ENCODE measurements around the gene CARM1. TPM values are rescaled to one million over a fixed set of nuclear protein-coding genes. Genes with fewer than 3 reads are reported as not detected.
"Not testable (repeated sequence)": the region's sequence is repeated elsewhere in the genome, so short reads cannot be mapped to it uniquely, and the experiment has no call there.

Gene CARM1
- total RNA-seq, 2 donors from 2014 or later = 22.9 to 24.3 TPM

- H3K36me3 Mint-ChIP-seq (ENCODE audit: low read depth) = no peaks in the 10 kb centered on the region
- no peaks in the 10 kb centered on the region for H3K27me3 Mint-ChIP-seq
- H3K4me3 Mint-ChIP-seq = peak overlapping the region; percentile 92
- H3K9me3 ChIP-seq (ENCODE audit: control insufficient read depth, low read length, poor library complexity, severe bottlenecking) = no peaks in the 10 kb centered on the region
- peak overlapping the region; percentile 82 for H3K27ac Mint-ChIP-seq
- DNase-seq (peak in 1 of 3 donors; percentile 12), ATAC-seq (no peak)
- peaks cover 22% of the 10 kb centered on the region for H3K4me1 Mint-ChIP-seq
Measured at GRCh38 chr19:10871711-10872545, 575 bp downstream of the CARM1 start.

DNA sequence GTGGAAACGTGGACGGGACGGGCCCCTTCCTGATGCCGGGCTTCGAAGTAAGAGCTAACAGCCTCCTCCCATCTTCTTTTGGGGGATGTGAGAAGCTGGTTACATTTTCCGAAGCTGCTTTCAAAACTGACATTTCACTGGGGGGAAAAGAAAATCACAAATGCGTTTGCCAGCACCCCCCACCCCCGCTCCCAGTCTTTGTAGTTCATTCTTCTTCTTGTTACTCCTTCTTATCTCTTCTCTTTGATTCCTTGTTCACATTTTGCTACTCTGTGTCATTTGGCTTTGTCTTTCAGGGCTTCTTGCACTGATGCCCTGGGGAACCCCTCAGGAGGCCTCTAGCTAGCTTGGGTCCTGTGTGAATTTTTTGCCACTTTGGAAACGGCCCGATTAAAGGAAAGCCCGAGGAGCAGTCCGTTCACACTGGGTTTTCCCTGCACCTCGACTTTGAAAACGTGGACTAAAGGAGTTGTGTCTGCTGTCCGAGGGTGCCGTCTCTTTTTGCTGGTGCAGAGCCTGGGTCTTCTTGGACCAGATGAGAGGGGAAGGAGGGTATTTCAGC, 1.3 kb downstream of the CARM1 start:
- H3K27me3 Mint-ChIP-seq = no peaks in the 10 kb centered on the region
- ATAC-seq (no peak), DNase-seq (no peak)
- no peaks in the 10 kb centered on the region for H3K36me3 Mint-ChIP-seq (ENCODE audit: low read depth)
- H3K9me3 ChIP-seq (ENCODE audit: control insufficient read depth, low read length, poor library complexity, severe bottlenecking) = no peaks in the 10 kb centered on the region
- peak overlapping the region; percentile 82 for H3K27ac Mint-ChIP-seq
- peaks cover 23% of the 10 kb centered on the region for H3K4me1 Mint-ChIP-seq
- H3K4me3 Mint-ChIP-seq = peak overlapping the region; percentile 92

- DNase-seq = no peak
- no peak overlapping the region for H3K4me3 Mint-ChIP-seq
- H3K36me3 Mint-ChIP-seq (ENCODE audit: low read depth) = no peaks in the 10 kb centered on the region
- H3K4me1 Mint-ChIP-seq = peaks cover 24% of the 10 kb centered on the region
- H3K27ac Mint-ChIP-seq = no peak overlapping the region
- no peaks in the 10 kb centered on the region for H3K9me3 ChIP-seq (ENCODE audit: control insufficient read depth, low read length, poor library complexity, severe bottlenecking)
- ATAC-seq = no peak
- H3K27me3 Mint-ChIP-seq = no peaks in the 10 kb centered on the region
Measured at GRCh38 chr19:10874024-10874423, 2.7 kb downstream of the CARM1 start.

DNA sequence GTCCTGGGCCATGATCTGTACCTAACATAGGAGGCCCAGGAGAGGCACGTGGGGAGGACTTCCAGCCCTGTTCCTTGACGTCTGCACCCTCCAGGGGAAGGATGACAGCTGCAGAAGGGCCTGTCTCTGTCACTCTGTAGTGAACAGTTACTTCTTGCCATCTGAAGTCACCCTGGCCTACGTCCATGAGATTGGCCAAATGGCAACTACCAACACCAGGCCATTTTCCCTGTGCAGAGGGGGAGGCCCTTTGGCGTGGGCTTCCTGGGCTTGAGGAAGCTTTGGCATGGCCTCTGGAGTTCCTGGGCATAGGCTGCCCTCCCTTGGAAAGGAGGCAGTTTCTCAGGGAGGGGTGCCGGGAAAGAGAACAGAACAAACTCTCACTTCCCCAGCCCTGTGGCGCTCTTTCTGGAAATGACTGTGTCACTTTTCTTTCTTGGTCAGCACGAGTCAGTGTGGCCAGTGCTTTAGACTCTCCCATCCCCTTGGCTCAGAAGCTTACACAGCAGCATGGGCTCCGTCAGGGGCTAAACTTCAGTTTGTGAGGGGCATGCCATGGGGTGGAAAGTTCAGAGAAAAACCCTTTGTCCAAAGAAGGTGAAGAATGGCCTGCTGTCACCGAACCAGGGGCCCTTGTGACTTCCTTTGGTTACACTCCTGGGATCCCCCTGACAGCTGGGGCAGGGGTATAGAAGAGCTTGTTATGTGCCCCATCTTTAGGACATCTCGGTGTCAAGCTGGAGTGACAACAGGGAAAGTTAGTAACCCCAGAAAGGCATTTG, 5.3 kb downstream of the CARM1 start:
- no peak overlapping the region for H3K4me3 Mint-ChIP-seq
- H3K4me1 Mint-ChIP-seq = peaks cover 25% of the 10 kb centered on the region
- ATAC-seq (no peak), DNase-seq (no peak)
- no peaks in the 10 kb centered on the region for H3K36me3 Mint-ChIP-seq (ENCODE audit: low read depth)
- no peaks in the 10 kb centered on the region for H3K9me3 ChIP-seq (ENCODE audit: control insufficient read depth, low read length, poor library complexity, severe bottlenecking)
- H3K27me3 Mint-ChIP-seq = no peaks in the 10 kb centered on the region
- H3K27ac Mint-ChIP-seq = no peak overlapping the region

- Mint-ChIP-seq H3K4me1 (peaks cover 22% of the 10 kb centered on the region), H3K27ac (peak overlapping the region; percentile 61)
- not testable (repeated sequence) for ATAC-seq; H3K9me3 ChIP-seq (ENCODE audit: control insufficient read depth, low read length, poor library complexity, severe bottlenecking); H3K4me3 Mint-ChIP-seq; H3K36me3 Mint-ChIP-seq (ENCODE audit: low read depth); DNase-seq; H3K27me3 Mint-ChIP-seq
Measured at GRCh38 chr19:10877608-10878007, 6.3 kb downstream of the CARM1 start.

DNA sequence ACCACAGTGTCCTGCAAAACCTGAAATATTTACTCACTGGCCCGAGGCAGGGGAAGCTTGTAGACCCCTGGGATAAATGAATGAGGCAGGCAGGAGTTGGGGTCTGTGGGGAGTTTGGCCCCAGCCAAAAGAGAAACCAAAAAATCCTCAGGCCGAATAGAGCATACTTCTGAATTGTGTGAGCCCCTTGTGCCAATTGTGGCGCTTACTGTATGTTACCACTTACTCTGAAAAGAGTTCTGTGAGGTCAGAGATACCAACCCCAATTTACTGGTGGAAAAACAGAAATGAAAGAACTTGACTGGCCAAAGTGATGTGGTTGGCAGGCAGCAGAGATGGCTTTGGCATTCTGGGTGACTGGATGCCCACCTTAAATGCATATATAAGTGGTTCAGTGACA, 6.9 kb downstream of the CARM1 start:
- H3K9me3 ChIP-seq (ENCODE audit: control insufficient read depth, low read length, poor library complexity, severe bottlenecking) = no peaks in the 10 kb centered on the region
- Mint-ChIP-seq H3K4me1 (peaks cover 18% of the 10 kb centered on the region), H3K27me3 (no peaks in the 10 kb centered on the region), H3K36me3 (ENCODE audit: low read depth) (no peaks in the 10 kb centered on the region), H3K27ac (peak overlapping the region; percentile 61), H3K4me3 (peak overlapping the region; percentile 62)
- no peak for ATAC-seq
- DNase-seq = no peak

GRCh38 chr19:10881403-10882107, 10.2 kb downstream of the CARM1 start:
- H3K4me1 Mint-ChIP-seq = peaks cover 15% of the 10 kb centered on the region
- no peak overlapping the region for H3K27ac Mint-ChIP-seq

DNA sequence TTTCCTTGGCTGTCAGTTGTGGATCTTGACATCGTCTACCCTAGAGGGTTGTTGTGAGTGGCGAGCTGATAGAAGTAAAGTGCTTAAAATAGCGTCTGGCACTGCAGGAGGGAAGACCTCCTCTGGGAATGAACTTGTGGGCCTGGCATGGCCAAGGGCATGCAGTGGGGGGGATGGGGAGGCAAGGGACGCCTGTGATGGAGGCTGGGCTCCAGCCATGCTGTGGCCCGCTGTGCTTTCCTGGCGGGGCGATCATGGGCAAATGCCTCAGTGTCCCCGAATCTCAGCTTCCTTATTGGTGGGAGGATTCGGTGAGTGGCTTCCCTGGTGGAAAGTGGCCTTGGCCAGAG, 10.7 kb downstream of the CARM1 start:
- DNase-seq (no peak), ATAC-seq (no peak)
- Mint-ChIP-seq H3K36me3 (ENCODE audit: low read depth) (no peaks in the 10 kb centered on the region), H3K27me3 (no peaks in the 10 kb centered on the region), H3K4me3 (no peak overlapping the region), H3K4me1 (peaks cover 11% of the 10 kb centered on the region), H3K27ac (no peak overlapping the region)
- no peaks in the 10 kb centered on the region for H3K9me3 ChIP-seq (ENCODE audit: control insufficient read depth, low read length, poor library complexity, severe bottlenecking)

More at GRCh38 chr19:10881403-10882107, 10.2 kb downstream of the CARM1 start:
- Mint-ChIP-seq H3K36me3 (ENCODE audit: low read depth) (no peaks in the 10 kb centered on the region), H3K4me3 (no peak overlapping the region), H3K27me3 (no peaks in the 10 kb centered on the region)
- no peaks in the 10 kb centered on the region for H3K9me3 ChIP-seq (ENCODE audit: control insufficient read depth, low read length, poor library complexity, severe bottlenecking)
- ATAC-seq (no peak), DNase-seq (no peak)

- no peaks in the 10 kb centered on the region for H3K9me3 ChIP-seq (ENCODE audit: control insufficient read depth, low read length, poor library complexity, severe bottlenecking)
- ATAC-seq = no peak
- Mint-ChIP-seq H3K4me3 (no peak overlapping the region), H3K27me3 (no peaks in the 10 kb centered on the region), H3K36me3 (ENCODE audit: low read depth) (no peaks in the 10 kb centered on the region), H3K27ac (no peak overlapping the region), H3K4me1 (peaks cover 12% of the 10 kb centered on the region)
- DNase-seq = no peak
Measured at GRCh38 chr19:10884274-10884673, 12.9 kb downstream of the CARM1 start.

- Mint-ChIP-seq H3K27me3 (no peaks in the 10 kb centered on the region), H3K27ac (no peak overlapping the region), H3K36me3 (ENCODE audit: low read depth) (no peaks in the 10 kb centered on the region), H3K4me1 (peaks cover 9% of the 10 kb centered on the region), H3K4me3 (no peak overlapping the region)
- no peak for DNase-seq
- no peaks in the 10 kb centered on the region for H3K9me3 ChIP-seq (ENCODE audit: control insufficient read depth, low read length, poor library complexity, severe bottlenecking)
- ATAC-seq = no peak
Measured at GRCh38 chr19:10885201-10886169, 14.1 kb downstream of the CARM1 start.

DNA sequence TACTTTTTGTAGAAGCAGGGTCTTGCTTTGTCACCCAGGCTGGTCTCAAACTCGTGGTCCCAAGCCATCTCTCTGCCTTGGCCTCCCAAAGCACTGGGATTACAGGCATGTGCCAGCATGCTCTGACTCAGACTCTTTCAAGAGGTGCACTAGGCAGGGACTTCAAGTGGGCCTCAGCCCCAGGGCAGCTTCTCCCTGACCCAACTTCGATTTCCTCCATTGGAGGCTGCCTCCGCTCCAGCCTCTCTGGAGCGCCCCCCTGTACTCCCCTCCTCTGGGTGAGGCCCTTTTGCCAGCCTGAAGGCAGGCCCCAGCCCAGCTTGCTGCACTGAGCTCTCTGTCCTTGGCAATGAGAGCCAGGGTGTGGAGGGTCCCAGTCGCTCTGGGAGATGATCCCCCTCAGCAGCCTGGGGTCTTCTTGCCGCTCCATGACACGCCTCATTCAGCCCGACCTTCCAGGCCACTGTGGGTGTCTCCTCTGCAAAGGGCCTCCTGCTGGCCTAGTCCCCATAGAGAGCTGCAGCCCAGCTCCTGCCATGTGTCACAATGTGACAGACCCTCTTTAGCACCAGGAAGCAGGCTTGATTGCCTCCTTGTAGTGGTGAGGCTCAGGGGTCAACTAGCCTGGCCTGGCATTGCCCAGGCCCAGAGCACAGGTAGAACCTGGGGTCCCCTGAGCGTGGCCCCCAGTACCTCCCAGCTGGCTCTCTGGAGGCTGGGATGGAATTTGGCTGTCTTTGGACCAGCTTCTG, 16.4 kb downstream of the CARM1 start:
- DNase-seq (no peak), ATAC-seq (no peak)
- Mint-ChIP-seq H3K27ac (peak overlapping the region; percentile 77), H3K4me3 (no peak overlapping the region), H3K27me3 (no peaks in the 10 kb centered on the region), H3K4me1 (peaks cover 7% of the 10 kb centered on the region), H3K36me3 (ENCODE audit: low read depth) (no peaks in the 10 kb centered on the region)
- no peaks in the 10 kb centered on the region for H3K9me3 ChIP-seq (ENCODE audit: control insufficient read depth, low read length, poor library complexity, severe bottlenecking)
